DND-41 (cell line): ENCODE measurements around the gene TBC1D26.
"Not testable (repeated sequence)": the region's sequence is repeated elsewhere in the genome, so short reads cannot be mapped to it uniquely, and the experiment has no call there.

Source experiments
- ATAC-seq: fragments of 200-7000 bp; cut with Tn5 transposase; 3 replicates; pipeline ENCODE4 v1.9.1; 2021; ENCODE audit warnings: low read depth; ENCODE audit not compliant: insufficient read depth
- DNase-seq: peaks from one replicate; pipeline ENCODE4 v3.0.0-alpha.2; 2020
- H2AFZ ChIP-seq: 2 replicates; pipeline ENCODE4 v1.6.0; 2012; ENCODE audit warnings: low read depth, low read length
- H3K27ac ChIP-seq: 2 replicates; pipeline ENCODE4 v1.5.1; 2012; ENCODE audit warnings: low read length, inconsistent platforms
- H3K27me3 ChIP-seq: fragments of 200-600 bp; sonication (generic); 2 replicates; pipeline ENCODE4 v1.6.0; 2012; ENCODE audit warnings: low read length, mild to moderate bottlenecking, inconsistent platforms; ENCODE audit not compliant: insufficient read depth, poor library complexity
- H3K36me3 ChIP-seq: 2 replicates; pipeline ENCODE4 v1.5.1; 2012; ENCODE audit warnings: low read length, inconsistent platforms; ENCODE audit not compliant: insufficient read depth
- H3K4me1 ChIP-seq: 2 replicates; pipeline ENCODE4 v1.5.1; 2012; ENCODE audit warnings: mild to moderate bottlenecking, low read length; ENCODE audit not compliant: insufficient read depth
- H3K4me2 ChIP-seq: 2 replicates; pipeline ENCODE4 v1.6.0; 2012; ENCODE audit warnings: mild to moderate bottlenecking, moderate library complexity, low read length, inconsistent platforms; ENCODE audit not compliant: insufficient read depth
- H3K4me3 ChIP-seq, 2 experiments: fragments of 200-600 bp in 1 of 2; shearing (Covaris generic) in 1 of 2; 2 replicates each; pipeline ENCODE4 v1.5.1; 2012 to 2016; ENCODE audit warnings: inconsistent platforms in 2 of 2, low read length in 2 of 2, mild to moderate bottlenecking in 2 of 2, low read depth in 1 of 2, moderate library complexity in 1 of 2
- H3K79me2 ChIP-seq: 2 replicates; pipeline ENCODE4 v1.6.0; 2012; ENCODE audit warnings: low read length, inconsistent platforms; ENCODE audit not compliant: insufficient read depth
- H3K9ac ChIP-seq: 2 replicates; pipeline ENCODE4 v1.6.0; 2012; ENCODE audit warnings: low read depth, mild to moderate bottlenecking, inconsistent platforms, low read length, moderate library complexity
- H3K9me3 ChIP-seq: 2 replicates; pipeline ENCODE4 v1.5.1; 2012; ENCODE audit warnings: low read length, moderate library complexity, mild to moderate bottlenecking, inconsistent platforms; ENCODE audit not compliant: insufficient read depth, severe bottlenecking
- H4K20me1 ChIP-seq: 2 replicates; pipeline ENCODE4 v1.6.0; 2012; ENCODE audit warnings: low read length; ENCODE audit not compliant: insufficient read depth
- EZH2 ChIP-seq: IDR thresholded peaks from 3 replicates; pipeline ENCODE4 v1.6.1; 2012; ENCODE audit warnings: borderline replicate concordance, low read depth, mild to moderate bottlenecking, moderate library complexity, low read length, inconsistent platforms; ENCODE audit not compliant: severe bottlenecking
- TF ChIP-seq, protein P1 (sequence below): IDR thresholded peaks from 2 replicates; pipeline ENCODE4 v1.5.1; 2012; ENCODE audit warnings: borderline replicate concordance, low read length, moderate library complexity, mild to moderate bottlenecking; ENCODE audit not compliant: poor library complexity, severe bottlenecking; ENCODE audit errors: extremely low read depth

The TBC1D26 gene

DNA sequence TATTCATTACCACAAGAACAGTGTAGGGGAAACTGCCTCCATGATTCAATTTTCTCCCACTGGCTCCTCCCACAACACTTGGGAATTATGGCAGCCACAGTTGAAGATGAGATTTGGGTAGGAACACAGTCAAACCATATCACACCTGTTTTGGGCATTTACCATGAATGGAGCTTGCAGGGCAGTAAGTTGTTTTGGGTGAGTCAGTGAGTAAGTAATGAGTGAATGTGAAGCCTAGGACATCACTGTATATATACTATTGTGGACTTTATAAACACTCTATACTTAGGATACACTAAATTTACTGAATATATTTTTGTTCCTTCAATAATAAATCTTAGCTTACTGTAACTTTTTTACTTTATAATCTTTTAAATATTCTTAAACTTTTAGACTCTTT, 48.1 kb downstream of the TBC1D26 start:
- no peaks in the 10 kb centered on the region for H3K36me3 ChIP-seq
- peaks cover 9% of the 10 kb centered on the region for H3K9me3 ChIP-seq
- DNase-seq (no peak), ATAC-seq (no peak)
- H3K27me3 ChIP-seq = no peaks in the 10 kb centered on the region
- TF ChIP-seq, protein P1, sequence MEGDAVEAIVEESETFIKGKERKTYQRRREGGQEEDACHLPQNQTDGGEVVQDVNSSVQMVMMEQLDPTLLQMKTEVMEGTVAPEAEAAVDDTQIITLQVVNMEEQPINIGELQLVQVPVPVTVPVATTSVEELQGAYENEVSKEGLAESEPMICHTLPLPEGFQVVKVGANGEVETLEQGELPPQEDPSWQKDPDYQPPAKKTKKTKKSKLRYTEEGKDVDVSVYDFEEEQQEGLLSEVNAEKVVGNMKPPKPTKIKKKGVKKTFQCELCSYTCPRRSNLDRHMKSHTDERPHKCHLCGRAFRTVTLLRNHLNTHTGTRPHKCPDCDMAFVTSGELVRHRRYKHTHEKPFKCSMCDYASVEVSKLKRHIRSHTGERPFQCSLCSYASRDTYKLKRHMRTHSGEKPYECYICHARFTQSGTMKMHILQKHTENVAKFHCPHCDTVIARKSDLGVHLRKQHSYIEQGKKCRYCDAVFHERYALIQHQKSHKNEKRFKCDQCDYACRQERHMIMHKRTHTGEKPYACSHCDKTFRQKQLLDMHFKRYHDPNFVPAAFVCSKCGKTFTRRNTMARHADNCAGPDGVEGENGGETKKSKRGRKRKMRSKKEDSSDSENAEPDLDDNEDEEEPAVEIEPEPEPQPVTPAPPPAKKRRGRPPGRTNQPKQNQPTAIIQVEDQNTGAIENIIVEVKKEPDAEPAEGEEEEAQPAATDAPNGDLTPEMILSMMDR = no peak
- no peak for TF ChIP-seq EZH2
- H3K9ac ChIP-seq = no peak overlapping the region
- no peaks in the 10 kb centered on the region for H4K20me1 ChIP-seq
- no peak overlapping the region for H3K4me2 ChIP-seq
- no peaks in the 10 kb centered on the region for H3K79me2 ChIP-seq
- no peak overlapping the region for H3K4me3 ChIP-seq
- H2AFZ ChIP-seq = no peak overlapping the region
- no peak overlapping the region for H3K27ac ChIP-seq
- H3K4me1 ChIP-seq = no peaks in the 10 kb centered on the region

- ATAC-seq (no peak), DNase-seq (no peak)
- H3K4me3 ChIP-seq = no peak overlapping the region
- no peaks in the 10 kb centered on the region for H3K4me1 ChIP-seq
- no peak for TF ChIP-seq EZH2
- TF ChIP-seq, protein P1 = no peak
- no peak overlapping the region for H2AFZ ChIP-seq
- H3K79me2 ChIP-seq = no peaks in the 10 kb centered on the region
- H3K27ac ChIP-seq = no peak overlapping the region
- H4K20me1 ChIP-seq = no peaks in the 10 kb centered on the region
- no peaks in the 10 kb centered on the region for H3K27me3 ChIP-seq
- peaks cover 9% of the 10 kb centered on the region for H3K9me3 ChIP-seq
- no peak overlapping the region for H3K4me2 ChIP-seq
- H3K9ac ChIP-seq = no peak overlapping the region
- no peaks in the 10 kb centered on the region for H3K36me3 ChIP-seq
Measured at GRCh38 chr17:15782866-15783265, 50.8 kb downstream of the TBC1D26 start.

GRCh38 chr17:15783461-15783860, 51.4 kb downstream of the TBC1D26 start:
- Histone ChIP-seq H4K20me1 (no peaks in the 10 kb centered on the region), H3K4me3 (no peak overlapping the region), H3K79me2 (no peaks in the 10 kb centered on the region), H3K4me2 (no peak overlapping the region), H3K9ac (no peak overlapping the region), H3K4me1 (no peaks in the 10 kb centered on the region), H3K36me3 (no peaks in the 10 kb centered on the region), H3K27ac (no peak overlapping the region), H3K27me3 (no peaks in the 10 kb centered on the region), H2AFZ (no peak overlapping the region), H3K9me3 (peaks cover 9% of the 10 kb centered on the region)
- TF ChIP-seq, protein P1 = no peak
- TF ChIP-seq EZH2 = no peak
- ATAC-seq (no peak), DNase-seq (no peak)

DNA sequence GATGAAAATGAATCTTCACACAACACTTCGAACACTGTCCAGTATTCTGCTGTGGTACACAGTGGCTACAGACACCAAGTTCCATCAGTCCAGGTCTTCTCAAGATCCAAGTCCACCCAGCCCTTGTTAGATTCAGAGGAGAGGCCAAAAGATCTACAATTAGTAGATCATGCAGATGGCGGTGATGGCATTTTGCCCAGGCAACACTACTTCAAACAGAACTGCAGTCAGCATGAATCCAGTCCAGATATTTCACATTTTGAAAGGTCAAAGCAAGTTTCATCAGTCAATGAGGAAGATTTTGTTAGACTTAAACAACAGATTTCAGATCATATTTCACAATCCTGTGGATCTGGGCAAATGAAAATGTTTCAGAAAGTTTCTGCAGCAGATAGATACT, 52.3 kb downstream of the TBC1D26 start:
- not testable (repeated sequence) for H3K4me1 ChIP-seq, ATAC-seq, H3K4me2 ChIP-seq, H3K79me2 ChIP-seq, H3K9ac ChIP-seq, H4K20me1 ChIP-seq, H2AFZ ChIP-seq, H3K27me3 ChIP-seq, H3K36me3 ChIP-seq, DNase-seq, H3K9me3 ChIP-seq, H3K4me3 ChIP-seq, H3K27ac ChIP-seq

DNA sequence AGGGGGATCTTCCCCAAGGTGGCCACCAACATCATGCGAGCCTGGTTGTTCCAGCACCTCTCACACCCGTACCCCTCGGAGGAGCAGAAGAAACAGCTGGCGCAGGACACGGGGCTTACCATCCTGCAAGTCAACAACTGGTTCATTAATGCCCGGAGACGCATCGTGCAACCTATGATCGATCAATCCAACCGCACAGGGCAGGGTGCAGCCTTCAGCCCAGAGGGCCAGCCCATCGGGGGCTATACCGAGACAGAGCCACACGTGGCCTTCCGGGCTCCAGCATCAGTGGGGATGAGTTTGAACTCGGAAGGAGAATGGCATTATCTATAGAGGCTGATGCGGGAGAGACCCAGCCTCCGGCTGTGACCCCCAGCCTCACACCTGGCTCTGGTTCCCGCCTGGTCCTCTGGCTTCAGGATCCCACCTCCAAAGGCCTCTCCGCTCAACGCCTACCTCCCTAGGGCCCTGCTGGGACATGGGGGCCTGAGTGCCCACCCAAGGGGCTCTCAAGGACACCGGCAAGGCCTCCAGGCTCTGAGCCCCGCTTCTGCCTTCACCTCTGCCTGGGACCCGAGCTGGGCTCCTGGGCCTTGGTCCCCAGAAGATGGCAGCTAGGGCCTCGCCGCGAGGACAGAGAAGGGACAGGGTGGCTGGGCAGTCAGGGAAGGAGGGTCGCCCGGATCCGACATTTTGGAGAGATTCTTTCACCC, 55.4 kb downstream of the TBC1D26 start:
- not testable (repeated sequence) for H3K27me3 ChIP-seq, ATAC-seq, DNase-seq, H3K4me1 ChIP-seq, H2AFZ ChIP-seq, H3K36me3 ChIP-seq, H3K27ac ChIP-seq, H4K20me1 ChIP-seq, H3K79me2 ChIP-seq, H3K9ac ChIP-seq, H3K9me3 ChIP-seq, H3K4me3 ChIP-seq, H3K4me2 ChIP-seq

DNA sequence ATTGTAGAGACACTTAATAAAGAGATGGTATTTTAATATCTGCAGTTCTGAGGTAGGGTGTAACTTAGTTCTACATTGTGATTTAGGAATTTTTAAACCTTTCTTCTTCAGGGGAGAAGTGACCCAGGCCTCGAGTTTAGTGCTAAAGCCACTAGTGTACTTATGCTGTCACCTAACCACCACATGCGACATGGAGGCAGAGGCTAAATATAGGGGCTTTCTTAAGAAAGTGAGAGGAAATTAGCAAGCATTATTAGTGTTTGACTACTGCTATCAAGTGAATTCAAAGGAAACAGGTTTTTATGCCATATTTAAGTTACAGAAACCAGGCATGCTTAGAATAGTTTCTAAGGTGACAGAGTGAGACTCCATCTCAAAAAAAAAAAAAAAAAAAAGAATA, 56.3 kb downstream of the TBC1D26 start:
- H3K27ac ChIP-seq, ATAC-seq, H3K4me2 ChIP-seq, DNase-seq, H3K79me2 ChIP-seq, H3K4me3 ChIP-seq, H3K4me1 ChIP-seq, H3K9me3 ChIP-seq, H2AFZ ChIP-seq, H3K27me3 ChIP-seq, H4K20me1 ChIP-seq, H3K36me3 ChIP-seq, H3K9ac ChIP-seq: not testable (repeated sequence)
